GM12878 (cell line): ENCODE measurements around the gene SBF2. TPM values are rescaled to one million over a fixed set of nuclear protein-coding genes. Genes with fewer than 3 reads are reported as not detected.

ENCODE experiments used
- ATAC-seq: fragments of 200-7000 bp; cut with Tn5 transposase; 3 replicates; pipeline ENCODE4 v1.9.1; 2020; ENCODE audit warnings: mild to moderate bottlenecking, moderate library complexity
- BruUV-seq: library from RNA; stranded (reverse); fragments of 400-500 nt; replicated peaks from 2 replicates; lab custom pipeline; 2021; lab: Mats Ljungman, UMichigan
- CTCF ChIA-PET: fragments of 300-600 bp; sonication (Branson Sonifier 250); formaldehyde crosslinking; extraction: SDS; loops from one replicate; lab custom pipeline; 2021; ENCODE audit warnings: inconsistent platforms; lab: Yijun Ruan, JAX
- POLR2A ChIA-PET: fragments of 350-600 bp; formaldehyde crosslinking; extraction: SDS; loops from one replicate; lab custom pipeline; 2021; ENCODE audit warnings: inconsistent platforms; lab: Charles Lee
- RAD21 ChIA-PET: fragments of 300-600 bp; sonication (Branson Sonifier 250); formaldehyde crosslinking; loops from one replicate; lab custom pipeline; 2023; ENCODE audit warnings: antibody characterized with exemption; ENCODE audit not compliant: unreplicated experiment; lab: Charles Lee
- SMC1A ChIA-PET: fragments of 300-600 bp; sonication (Branson Sonifier 250); formaldehyde crosslinking; loops from one replicate; lab custom pipeline; 2023; ENCODE audit not compliant: unreplicated experiment, uncharacterized antibody; lab: Charles Lee
- DNase-seq: peaks from one replicate; pipeline ENCODE4 v3.0.0-alpha.2; 2011; ENCODE audit warnings: low read depth, low spot score
- FAIRE-seq: peaks from 3 replicates; lab custom pipeline; 2011; peaks lifted over from hg19 to GRCh38; lab: Jason Lieb, UNC
- H2AFZ ChIP-seq: 2 replicates; pipeline ENCODE4 v1.6.0; 2011; ENCODE audit warnings: low read depth, low read length, control low read depth; ENCODE audit not compliant: control insufficient read depth
- H3K27ac ChIP-seq: 2 replicates; pipeline ENCODE4 v1.5.1; 2011; ENCODE audit warnings: control low read depth; ENCODE audit not compliant: control insufficient read depth, insufficient read depth
- H3K27me3 ChIP-seq, 2 experiments: replicated peaks in 1 of 2; 2 replicates each; pipeline versions ENCODE4 v1.6.0 to v1.6.1; 2011; ENCODE audit warnings: low read length in 1 of 2; ENCODE audit not compliant: control insufficient read depth in 2 of 2, insufficient read depth in 2 of 2
- H3K36me3 ChIP-seq, 2 experiments: 2 replicates each; pipeline ENCODE4 v1.5.1; 2011; ENCODE audit warnings: low read length in 1 of 2; ENCODE audit not compliant: control insufficient read depth in 2 of 2, insufficient read depth in 2 of 2
- H3K4me1 ChIP-seq: 2 replicates; pipeline ENCODE4 v1.6.1; 2011; ENCODE audit warnings: mild to moderate bottlenecking, low read length, moderate library complexity, mixed read lengths; ENCODE audit not compliant: control insufficient read depth, insufficient read depth
- H3K4me2 ChIP-seq: 2 replicates; pipeline ENCODE4 v1.6.0; 2011; ENCODE audit warnings: control low read depth; ENCODE audit not compliant: control insufficient read depth, insufficient read depth
- H3K4me3 ChIP-seq: fragments of 200-600 bp; sonication (generic); 2 replicates; pipeline ENCODE4 v1.5.1; 2016
- H3K79me2 ChIP-seq: 2 replicates; pipeline ENCODE4 v1.6.0; 2011; ENCODE audit warnings: low read length; ENCODE audit not compliant: control insufficient read depth, insufficient read depth
- H3K9ac ChIP-seq: 2 replicates; pipeline ENCODE4 v1.8.0; 2011; ENCODE audit warnings: low read length, control low read depth, mixed read lengths; ENCODE audit not compliant: control insufficient read depth, insufficient read depth
- H3K9me3 ChIP-seq: replicated peaks from 3 replicates; pipeline ENCODE4 v1.5.1; 2011; ENCODE audit warnings: mild to moderate bottlenecking, low read length; ENCODE audit not compliant: control insufficient read depth, insufficient read depth
- H4K20me1 ChIP-seq: 2 replicates; pipeline ENCODE4 v1.6.0; 2011; ENCODE audit not compliant: control insufficient read depth, insufficient read depth
- CEBPB ChIP-seq, 2 experiments: fragments of 150-350 bp in 1 of 2; IDR thresholded peaks; 2 replicates each; pipeline ENCODE4 v1.6.1; 2012 to 2014; ENCODE audit warnings: low read depth in 2 of 2, low read length in 2 of 2, borderline replicate concordance in 1 of 2, inconsistent platforms in 1 of 2
- EZH2 ChIP-seq: IDR thresholded peaks from 2 replicates; pipeline ENCODE4 v1.6.1; 2012; ENCODE audit warnings: low read depth, mild to moderate bottlenecking, control low read depth, inconsistent platforms, low read length, borderline replicate concordance; ENCODE audit not compliant: control insufficient read depth
- FOXM1 ChIP-seq: IDR thresholded peaks from 2 replicates; pipeline ENCODE4 v1.6.1; 2012; ENCODE audit warnings: low read depth, mild to moderate bottlenecking, inconsistent platforms, low read length, moderate library complexity
- JUNB ChIP-seq: IDR thresholded peaks from 2 replicates; pipeline ENCODE4 v1.6.1; 2016; ENCODE audit warnings: antibody characterized with exemption, mild to moderate bottlenecking
- KLF5 ChIP-seq: fragments of 450-650 bp; IDR thresholded peaks from 2 replicates; pipeline ENCODE4 v1.6.1; 2014; ENCODE audit warnings: mild to moderate bottlenecking; ENCODE audit not compliant: partially characterized antibody
- POU2F2 ChIP-seq: IDR thresholded peaks from 3 replicates; pipeline ENCODE4 v1.6.1; 2011; ENCODE audit warnings: low read depth, mild to moderate bottlenecking, low read length, borderline replicate concordance
- RAD21 ChIP-seq: IDR thresholded peaks from 2 replicates; pipeline ENCODE4 v1.6.1; 2011; ENCODE audit warnings: mild to moderate bottlenecking, low read depth, low read length, moderate library complexity; ENCODE audit not compliant: insufficient read depth
- RAD51 ChIP-seq: fragments of 450-650 bp; IDR thresholded peaks from 2 replicates; pipeline ENCODE4 v1.6.1; 2016; ENCODE audit warnings: moderate library complexity, mild to moderate bottlenecking, inconsistent platforms
- RCOR1 ChIP-seq: conservative IDR thresholded peaks from 2 replicates; pipeline ENCODE4 v1.6.1; 2012; ENCODE audit warnings: low read depth, low read length, improper control_type of control experiment
- RFX5 ChIP-seq: IDR thresholded peaks from 2 replicates; pipeline ENCODE4 v1.6.1; 2011; ENCODE audit warnings: low read depth, low read length, improper control_type of control experiment
- SMC3 ChIP-seq: IDR thresholded peaks from 2 replicates; pipeline ENCODE4 v1.6.1; 2011; ENCODE audit warnings: low read length, improper control_type of control experiment, borderline replicate concordance
- TCF3 ChIP-seq: IDR thresholded peaks from 2 replicates; pipeline ENCODE4 v1.6.1; 2012; ENCODE audit warnings: low read depth, mild to moderate bottlenecking, low read length, borderline replicate concordance; ENCODE audit not compliant: insufficient read depth
- TCF7 ChIP-seq: IDR thresholded peaks from 2 replicates; pipeline ENCODE4 v1.6.1; 2014; ENCODE audit warnings: antibody characterized with exemption, borderline replicate concordance
- in situ Hi-C: fragments of 300-500 bp; cut with MboI; formaldehyde crosslinking; loops from 9 replicates; pipeline ENCODE4 v1.14.3; 2018; ENCODE audit warnings: mixed read lengths
- intact Hi-C: fragments of 100-400 bp; cut with micrococcal nuclease; formaldehyde crosslinking; loops from one replicate; pipeline ENCODE4 v1.14.2; 2022; ENCODE audit not compliant: unreplicated experiment
- polyA plus RNA-seq, 11 experiments: library from polyadenylated mRNA; depleted of rRNA in 4 of 11; unstranded in 6 of 11; stranded (reverse) in 5 of 11; fragments of >200 nt; fragmentation: Nextera tagmentation in 4 of 11; fragmentation: Illumina TruSeq in 1 of 11; extraction: Ambion mirVana in 4 of 11; extraction: Trizol in 1 of 11; gene quantifications; 1 replicate in 1 of 11; 2 replicates in 10 of 11; pipeline versions ENCODE4 v1.2.1 to v1.2.3, GENCODE V29; 2011 to 2016; ENCODE audit warnings: inconsistent platforms in 2 of 11, missing spikeins in 2 of 11, low read depth in 1 of 11
- total RNA-seq, 4 experiments: library from RNA; depleted of rRNA in 3 of 4; stranded (reverse); fragments of >200 nt in 3 of 4; fragmentation: Illumina TruSeq in 1 of 4; extraction: Trizol in 1 of 4; gene quantifications; 2 replicates each; pipeline versions ENCODE4 v1.2.1 to v1.2.3, GENCODE V29; 2013 to 2021
- TF ChIP-seq, protein P1 (sequence below): fragments of 150-350 bp; IDR thresholded peaks from 2 replicates; pipeline ENCODE4 v1.6.1; 2016; ENCODE audit warnings: low read depth, low read length
- TF ChIP-seq, protein P2 (sequence below): fragments of 450-650 bp; IDR thresholded peaks from 2 replicates; pipeline ENCODE4 v1.6.1; 2017; ENCODE audit warnings: mild to moderate bottlenecking
- TF ChIP-seq, protein P3 (sequence below): IDR thresholded peaks from 2 replicates; pipeline ENCODE4 v1.6.1; 2012; ENCODE audit warnings: low read depth, low read length, improper control_type of control experiment
- TF ChIP-seq, protein P4 (sequence below): fragments of 450-650 bp; IDR thresholded peaks from 2 replicates; pipeline ENCODE4 v1.6.1; 2017; ENCODE audit warnings: mild to moderate bottlenecking, low read depth, inconsistent platforms; ENCODE audit not compliant: poor library complexity, severe bottlenecking

SBF2 gene
- total and polyA plus RNA-seq, 10 of the 15 experiments (the other 5 are each of a cell fraction or from before 2014, with no cell fraction given): 0.24 to 2.3 (median 1.1) TPM

DNA sequence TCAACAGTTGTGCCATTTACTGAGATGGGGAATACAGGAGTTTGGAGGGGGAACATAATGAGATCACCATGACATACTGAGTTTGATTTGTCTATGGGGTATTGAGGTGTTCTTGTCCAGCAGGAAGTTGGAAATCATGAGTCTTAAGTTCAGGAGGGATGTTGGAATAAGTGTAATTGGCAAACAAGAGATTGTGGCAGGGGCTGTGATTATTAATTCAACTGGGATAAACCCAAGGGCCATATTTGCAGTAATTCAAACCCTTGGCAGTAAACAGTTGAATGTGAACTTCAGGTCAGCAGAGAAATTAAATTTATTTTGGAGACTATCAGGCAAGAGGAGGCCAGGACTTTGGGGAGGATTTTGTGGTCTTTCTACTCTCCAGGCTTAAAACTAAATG, 44.3 kb upstream of the SBF2 start:
- POLR2A ChIA-PET: no interaction called here
- no peak for ATAC-seq
- no peaks in the 10 kb centered on the region for H3K36me3 ChIP-seq
- TF ChIP-seq, protein P1, sequence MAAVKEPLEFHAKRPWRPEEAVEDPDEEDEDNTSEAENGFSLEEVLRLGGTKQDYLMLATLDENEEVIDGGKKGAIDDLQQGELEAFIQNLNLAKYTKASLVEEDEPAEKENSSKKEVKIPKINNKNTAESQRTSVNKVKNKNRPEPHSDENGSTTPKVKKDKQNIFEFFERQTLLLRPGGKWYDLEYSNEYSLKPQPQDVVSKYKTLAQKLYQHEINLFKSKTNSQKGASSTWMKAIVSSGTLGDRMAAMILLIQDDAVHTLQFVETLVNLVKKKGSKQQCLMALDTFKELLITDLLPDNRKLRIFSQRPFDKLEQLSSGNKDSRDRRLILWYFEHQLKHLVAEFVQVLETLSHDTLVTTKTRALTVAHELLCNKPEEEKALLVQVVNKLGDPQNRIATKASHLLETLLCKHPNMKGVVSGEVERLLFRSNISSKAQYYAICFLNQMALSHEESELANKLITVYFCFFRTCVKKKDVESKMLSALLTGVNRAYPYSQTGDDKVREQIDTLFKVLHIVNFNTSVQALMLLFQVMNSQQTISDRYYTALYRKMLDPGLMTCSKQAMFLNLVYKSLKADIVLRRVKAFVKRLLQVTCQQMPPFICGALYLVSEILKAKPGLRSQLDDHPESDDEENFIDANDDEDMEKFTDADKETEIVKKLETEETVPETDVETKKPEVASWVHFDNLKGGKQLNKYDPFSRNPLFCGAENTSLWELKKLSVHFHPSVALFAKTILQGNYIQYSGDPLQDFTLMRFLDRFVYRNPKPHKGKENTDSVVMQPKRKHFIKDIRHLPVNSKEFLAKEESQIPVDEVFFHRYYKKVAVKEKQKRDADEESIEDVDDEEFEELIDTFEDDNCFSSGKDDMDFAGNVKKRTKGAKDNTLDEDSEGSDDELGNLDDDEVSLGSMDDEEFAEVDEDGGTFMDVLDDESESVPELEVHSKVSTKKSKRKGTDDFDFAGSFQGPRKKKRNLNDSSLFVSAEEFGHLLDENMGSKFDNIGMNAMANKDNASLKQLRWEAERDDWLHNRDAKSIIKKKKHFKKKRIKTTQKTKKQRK: no peak
- TF ChIP-seq FOXM1 (no peak), TCF3 (no peak), POU2F2 (no peak), RFX5 (no peak), SMC3 (no peak), RAD21 (no peak), CEBPB (IDR thresholded peaks at IDR 0.05; ENCODE audit: borderline replicate concordance in 1 of 2, low read depth in 2 of 2, low read length in 2 of 2) (no peak), RCOR1 (no peak), EZH2 (no peak), TCF7 (no peak), RAD51 (no peak), JUNB (no peak), KLF5 (no peak)
- TF ChIP-seq, protein P2, sequence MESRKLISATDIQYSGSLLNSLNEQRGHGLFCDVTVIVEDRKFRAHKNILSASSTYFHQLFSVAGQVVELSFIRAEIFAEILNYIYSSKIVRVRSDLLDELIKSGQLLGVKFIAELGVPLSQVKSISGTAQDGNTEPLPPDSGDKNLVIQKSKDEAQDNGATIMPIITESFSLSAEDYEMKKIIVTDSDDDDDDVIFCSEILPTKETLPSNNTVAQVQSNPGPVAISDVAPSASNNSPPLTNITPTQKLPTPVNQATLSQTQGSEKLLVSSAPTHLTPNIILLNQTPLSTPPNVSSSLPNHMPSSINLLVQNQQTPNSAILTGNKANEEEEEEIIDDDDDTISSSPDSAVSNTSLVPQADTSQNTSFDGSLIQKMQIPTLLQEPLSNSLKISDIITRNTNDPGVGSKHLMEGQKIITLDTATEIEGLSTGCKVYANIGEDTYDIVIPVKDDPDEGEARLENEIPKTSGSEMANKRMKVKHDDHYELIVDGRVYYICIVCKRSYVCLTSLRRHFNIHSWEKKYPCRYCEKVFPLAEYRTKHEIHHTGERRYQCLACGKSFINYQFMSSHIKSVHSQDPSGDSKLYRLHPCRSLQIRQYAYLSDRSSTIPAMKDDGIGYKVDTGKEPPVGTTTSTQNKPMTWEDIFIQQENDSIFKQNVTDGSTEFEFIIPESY: no peak
- TF ChIP-seq, protein P3, sequence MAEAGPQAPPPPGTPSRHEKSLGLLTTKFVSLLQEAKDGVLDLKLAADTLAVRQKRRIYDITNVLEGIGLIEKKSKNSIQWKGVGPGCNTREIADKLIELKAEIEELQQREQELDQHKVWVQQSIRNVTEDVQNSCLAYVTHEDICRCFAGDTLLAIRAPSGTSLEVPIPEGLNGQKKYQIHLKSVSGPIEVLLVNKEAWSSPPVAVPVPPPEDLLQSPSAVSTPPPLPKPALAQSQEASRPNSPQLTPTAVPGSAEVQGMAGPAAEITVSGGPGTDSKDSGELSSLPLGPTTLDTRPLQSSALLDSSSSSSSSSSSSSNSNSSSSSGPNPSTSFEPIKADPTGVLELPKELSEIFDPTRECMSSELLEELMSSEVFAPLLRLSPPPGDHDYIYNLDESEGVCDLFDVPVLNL: no peak
- TF ChIP-seq, protein P4, sequence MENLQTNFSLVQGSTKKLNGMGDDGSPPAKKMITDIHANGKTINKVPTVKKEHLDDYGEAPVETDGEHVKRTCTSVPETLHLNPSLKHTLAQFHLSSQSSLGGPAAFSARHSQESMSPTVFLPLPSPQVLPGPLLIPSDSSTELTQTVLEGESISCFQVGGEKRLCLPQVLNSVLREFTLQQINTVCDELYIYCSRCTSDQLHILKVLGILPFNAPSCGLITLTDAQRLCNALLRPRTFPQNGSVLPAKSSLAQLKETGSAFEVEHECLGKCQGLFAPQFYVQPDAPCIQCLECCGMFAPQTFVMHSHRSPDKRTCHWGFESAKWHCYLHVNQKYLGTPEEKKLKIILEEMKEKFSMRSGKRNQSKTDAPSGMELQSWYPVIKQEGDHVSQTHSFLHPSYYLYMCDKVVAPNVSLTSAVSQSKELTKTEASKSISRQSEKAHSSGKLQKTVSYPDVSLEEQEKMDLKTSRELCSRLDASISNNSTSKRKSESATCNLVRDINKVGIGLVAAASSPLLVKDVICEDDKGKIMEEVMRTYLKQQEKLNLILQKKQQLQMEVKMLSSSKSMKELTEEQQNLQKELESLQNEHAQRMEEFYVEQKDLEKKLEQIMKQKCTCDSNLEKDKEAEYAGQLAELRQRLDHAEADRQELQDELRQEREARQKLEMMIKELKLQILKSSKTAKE: no peak

More for the DNA sequence above, 44.3 kb upstream of the SBF2 start:
- H3K79me2 ChIP-seq: no peaks in the 10 kb centered on the region
- H3K4me3 ChIP-seq: no peak overlapping the region
- no peak overlapping the region for H2AFZ ChIP-seq
- no peaks in the 10 kb centered on the region; the same call in 2 of the 3 replicates for H3K9me3 ChIP-seq
- no peak overlapping the region for H3K9ac ChIP-seq
- intact Hi-C loops: no loop called here
- H3K4me1 ChIP-seq: no peaks in the 10 kb centered on the region
- FAIRE-seq: no peak
- no peaks in the 10 kb centered on the region; a peak in 1 of 4 replicates for H3K27me3 ChIP-seq
- BruUV-seq: no TSS peak
- ChIA-PET SMC1A (interaction anchor here (1.7 kb wide), 1 partner anchor 14 kb away, joined by 4 read pairs; no protein-coding TSS in a partner anchor), RAD21 (no interaction called here), CTCF (interaction anchor here (1.3 kb wide), 1 partner anchor 14 kb away, joined by 3 read pairs; no protein-coding TSS in a partner anchor)
- in situ Hi-C loops: no loop called here
- H3K27ac ChIP-seq: no peak overlapping the region
- H4K20me1 ChIP-seq: no peaks in the 10 kb centered on the region
- DNase-seq: no peak
- no peak overlapping the region for H3K4me2 ChIP-seq
